LNCAP (cell line): ENCODE data around the gene MAP3K5.

Source experiments
- TF ChIP-seq, protein P1 (sequence below): fragments of 450-650 bp; IDR thresholded peaks from 2 replicates; pipeline ENCODE4 v1.5.1; 2017; ENCODE audit warnings: mild to moderate bottlenecking

MAP3K5 gene

DNA sequence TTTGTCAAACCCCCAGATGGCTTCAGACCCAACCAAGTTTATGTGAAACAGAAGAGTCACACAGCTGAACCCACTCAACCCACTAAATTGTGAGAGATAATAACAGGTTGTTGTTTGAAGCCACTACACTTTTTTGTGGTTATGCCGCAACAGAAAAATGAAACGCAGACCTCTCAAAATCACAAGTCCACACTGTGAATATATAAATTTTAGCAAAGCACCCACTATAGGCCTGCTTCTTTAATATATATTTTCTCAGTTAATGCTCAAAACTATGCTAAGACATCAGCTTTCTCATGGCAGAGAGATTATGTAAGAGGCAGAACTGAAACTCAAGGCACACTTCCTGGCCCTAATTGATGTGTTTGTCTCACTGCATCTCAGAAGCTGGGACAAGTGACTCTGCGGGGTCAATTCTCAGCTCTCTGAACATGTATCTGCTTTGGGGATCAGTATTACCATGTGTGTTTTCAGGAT lies 27.7 kb downstream of the MAP3K5 start:
- TF ChIP-seq, protein P1, sequence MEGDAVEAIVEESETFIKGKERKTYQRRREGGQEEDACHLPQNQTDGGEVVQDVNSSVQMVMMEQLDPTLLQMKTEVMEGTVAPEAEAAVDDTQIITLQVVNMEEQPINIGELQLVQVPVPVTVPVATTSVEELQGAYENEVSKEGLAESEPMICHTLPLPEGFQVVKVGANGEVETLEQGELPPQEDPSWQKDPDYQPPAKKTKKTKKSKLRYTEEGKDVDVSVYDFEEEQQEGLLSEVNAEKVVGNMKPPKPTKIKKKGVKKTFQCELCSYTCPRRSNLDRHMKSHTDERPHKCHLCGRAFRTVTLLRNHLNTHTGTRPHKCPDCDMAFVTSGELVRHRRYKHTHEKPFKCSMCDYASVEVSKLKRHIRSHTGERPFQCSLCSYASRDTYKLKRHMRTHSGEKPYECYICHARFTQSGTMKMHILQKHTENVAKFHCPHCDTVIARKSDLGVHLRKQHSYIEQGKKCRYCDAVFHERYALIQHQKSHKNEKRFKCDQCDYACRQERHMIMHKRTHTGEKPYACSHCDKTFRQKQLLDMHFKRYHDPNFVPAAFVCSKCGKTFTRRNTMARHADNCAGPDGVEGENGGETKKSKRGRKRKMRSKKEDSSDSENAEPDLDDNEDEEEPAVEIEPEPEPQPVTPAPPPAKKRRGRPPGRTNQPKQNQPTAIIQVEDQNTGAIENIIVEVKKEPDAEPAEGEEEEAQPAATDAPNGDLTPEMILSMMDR, result no peak

DNA sequence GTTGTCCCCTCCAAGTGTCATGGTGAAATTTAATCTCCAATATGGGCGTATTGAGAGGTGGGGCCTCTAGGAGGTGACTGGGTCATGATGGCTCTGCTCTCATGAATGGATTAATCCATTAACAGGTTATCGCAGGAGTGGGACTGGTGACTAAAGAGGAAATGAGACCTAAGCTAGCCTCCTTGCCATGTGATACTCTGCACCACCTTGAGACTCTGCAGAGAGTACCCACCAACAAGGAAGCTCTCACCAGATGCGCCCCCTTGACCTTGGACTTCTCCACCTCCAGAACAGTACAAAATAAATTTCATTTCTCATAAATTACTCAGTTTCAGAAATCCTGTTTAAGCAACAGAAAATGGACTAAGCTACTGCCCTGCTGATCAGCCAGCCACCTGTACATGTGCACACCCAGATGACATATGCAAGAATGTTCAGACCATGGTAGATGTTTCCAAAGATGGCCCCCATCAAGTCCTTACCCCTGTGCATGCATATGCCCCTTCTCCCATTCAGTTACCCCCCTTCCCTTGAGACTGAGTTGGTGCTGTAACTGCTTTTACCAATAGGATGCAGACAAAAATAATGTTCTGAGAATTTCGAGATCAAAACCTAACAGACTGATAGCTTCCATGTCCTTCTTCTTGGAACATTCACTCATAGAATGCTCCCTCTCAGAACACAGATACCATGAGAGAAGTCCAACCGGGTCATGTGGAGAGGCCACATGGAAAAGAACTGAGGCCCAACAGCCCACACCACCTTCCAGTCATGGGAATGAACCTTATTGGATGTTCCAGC lies 28.4 kb downstream of the MAP3K5 start:
- TF ChIP-seq, protein P1, result no peak

DNA sequence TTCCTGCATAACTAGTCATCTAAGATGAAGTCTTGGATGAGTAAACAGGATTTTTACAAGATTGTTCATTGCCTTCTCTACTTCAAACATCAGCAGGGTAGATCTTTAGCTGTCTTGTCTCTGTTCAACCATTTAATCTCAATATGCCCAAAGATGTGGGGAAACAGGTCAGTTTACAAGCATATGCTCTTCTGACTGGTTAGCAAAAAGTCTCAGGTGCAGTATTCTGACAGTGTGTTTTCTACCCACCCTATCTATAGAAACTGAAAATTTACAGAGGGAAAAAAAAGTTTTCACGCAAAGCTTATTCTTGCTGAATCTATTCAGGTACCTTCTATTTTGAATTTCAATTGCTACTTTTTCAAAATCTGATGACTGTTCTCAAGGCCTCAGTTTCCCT lies 29.0 kb downstream of the MAP3K5 start:
- TF ChIP-seq, protein P1, result no peak

DNA sequence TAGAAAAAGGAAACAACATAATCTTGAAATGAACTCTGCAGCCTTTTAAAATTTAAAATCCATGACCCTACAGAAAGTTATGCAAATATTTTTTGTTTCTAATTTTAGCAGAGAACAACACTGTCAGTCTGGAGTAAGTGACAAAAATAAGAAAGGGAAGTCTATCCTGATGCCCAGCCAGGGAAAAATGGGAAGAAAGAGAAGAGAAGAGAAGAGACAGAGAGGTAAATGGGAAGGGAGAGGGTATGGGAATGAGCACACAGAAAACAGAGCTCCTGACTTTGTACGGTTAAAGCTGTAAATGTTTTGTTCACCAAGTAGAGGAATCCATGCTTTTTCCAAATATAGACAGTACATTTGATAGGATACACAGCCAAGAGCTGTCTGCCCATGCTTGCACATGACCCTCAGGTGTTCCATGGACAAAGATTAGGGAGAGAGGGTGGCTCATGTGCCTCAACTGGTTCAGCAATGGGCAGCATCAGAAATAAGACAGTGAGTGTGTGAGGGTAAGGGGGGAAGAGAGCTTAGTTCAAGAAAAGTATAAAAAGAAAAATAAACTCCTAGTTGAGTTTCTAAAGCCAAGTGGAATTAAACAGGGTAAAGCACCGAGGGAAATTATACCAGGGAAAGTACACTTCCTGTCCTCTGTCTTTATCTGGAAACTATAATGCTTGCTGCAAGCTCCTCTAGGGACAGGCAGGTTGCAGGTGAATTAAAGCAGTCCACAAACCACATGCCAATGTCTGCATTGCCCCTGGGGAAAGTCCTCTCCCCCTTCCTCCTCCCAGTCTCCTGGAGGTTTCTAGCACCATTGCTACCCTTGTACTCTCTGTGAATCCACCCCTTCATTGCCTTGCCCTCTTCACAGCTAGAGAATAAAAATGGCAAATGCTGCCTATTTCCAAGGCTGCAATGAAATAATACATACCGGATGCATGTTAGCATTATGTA lies 30.0 kb downstream of the MAP3K5 start:
- TF ChIP-seq, protein P1, result no peak

DNA sequence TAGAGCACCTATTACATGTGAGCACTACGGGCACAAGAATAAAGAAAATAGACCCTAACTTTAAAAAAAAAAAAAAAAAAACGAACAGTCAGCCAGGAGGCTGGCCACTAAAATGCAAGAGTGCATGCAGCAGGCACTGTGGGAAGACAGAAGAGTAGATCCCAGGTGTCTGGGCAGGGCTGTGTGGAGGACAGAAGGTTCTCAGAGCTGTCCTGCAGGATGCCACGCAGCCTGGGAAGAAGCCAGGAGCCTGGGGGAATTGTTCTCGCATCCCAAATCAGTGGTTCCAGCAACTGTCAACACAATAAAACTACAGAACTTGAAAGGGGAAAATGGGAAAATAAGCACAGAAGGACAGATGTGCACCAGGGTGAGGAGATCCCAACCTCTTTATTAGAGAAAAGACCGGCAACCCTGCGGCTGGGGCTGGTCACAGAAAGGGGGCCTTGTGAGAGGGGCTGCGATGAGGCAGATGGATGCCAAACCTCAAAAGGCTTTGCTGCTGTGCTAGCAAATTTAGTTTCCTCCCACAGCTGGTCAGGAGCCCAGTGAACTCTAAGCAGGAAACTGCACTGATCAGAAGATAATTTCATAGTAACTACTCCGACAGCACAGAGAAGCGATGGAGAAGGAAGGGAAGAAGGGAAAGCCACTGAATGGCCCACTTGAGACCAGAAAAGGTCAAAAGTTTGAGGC lies 30.9 kb downstream of the MAP3K5 start:
- TF ChIP-seq, protein P1, result no peak

DNA sequence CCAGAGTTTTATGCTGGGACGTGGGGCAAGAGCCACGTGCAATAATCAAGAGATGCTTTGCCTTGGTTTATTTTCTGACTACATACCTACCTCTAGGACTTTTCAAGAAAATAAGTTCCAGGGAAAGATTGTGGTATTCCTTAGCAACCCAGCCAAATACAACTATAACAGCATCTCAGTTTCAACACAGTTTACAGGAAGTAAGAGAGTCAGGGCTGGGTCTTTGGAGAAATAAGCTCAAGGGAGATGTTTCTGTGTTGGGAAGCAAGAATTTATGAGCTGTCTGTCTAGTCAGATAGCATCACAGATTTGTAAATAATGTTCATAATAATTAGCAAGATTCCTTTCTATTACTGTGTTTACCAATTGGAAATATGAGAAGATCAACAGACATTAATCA lies 35.1 kb downstream of the MAP3K5 start:
- TF ChIP-seq, protein P1, result no peak

DNA sequence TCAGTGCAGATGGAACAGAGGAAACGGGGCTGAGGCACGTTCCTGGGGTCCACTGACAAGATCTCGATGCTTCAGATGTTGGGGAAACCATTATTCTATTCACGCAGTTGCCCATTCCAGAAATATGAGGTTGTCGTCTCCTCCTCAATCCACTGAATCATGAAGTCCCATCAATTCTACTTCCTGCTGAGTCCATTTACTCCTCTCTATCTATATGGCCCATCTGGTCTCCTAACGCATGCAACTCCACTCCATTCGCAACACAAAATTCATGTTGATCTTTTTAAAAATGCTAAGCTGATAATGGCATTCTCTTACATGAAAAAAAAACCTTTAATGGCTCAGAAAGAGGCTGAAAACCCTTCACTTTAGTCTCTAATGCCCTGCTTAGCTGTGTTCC lies 37.5 kb downstream of the MAP3K5 start:
- TF ChIP-seq, protein P1, result no peak
